ENCODE data around the gene KLHL6.

GRCh38 chr3:183584246-183584913, 28.9 kb upstream of the KLHL6 start:
- TF ChIP-seq CTCF (IDR thresholded peaks at IDR 0.05) (no peak), POLR2AphosphoS5 (IDR thresholded peaks at IDR 0.05) (peak in 2 of 4 donors; percentile 32 to 45)

All from sigmoid colon (tissue), 4 donors.